ENCODE data around the gene PROCA1. TPM values are rescaled to one million over a fixed set of nuclear protein-coding genes. Genes with fewer than 3 reads are reported as not detected.

PROCA1 gene
- total and polyA plus RNA-seq, 9 of the 15 experiments (the other 6 are each of a cell fraction or from before 2014, with no cell fraction given): 0.78 to 16.2 (median 5.6) TPM

- TF ChIP-seq DPF2 (IDR thresholded peaks at IDR 0.05): no peak
- TF ChIP-seq ERF (CRISPR knock-in tag; IDR thresholded peaks at IDR 0.05): no peak
- TF ChIP-seq HMBOX1 (IDR thresholded peaks at IDR 0.05): peak; percentile 64
- TF ChIP-seq NFATC3 (IDR thresholded peaks at IDR 0.05): no peak
- TF ChIP-seq ZFPM2 (CRISPR knock-in tag; IDR thresholded peaks at IDR 0.05): no peak
- TF ChIP-seq ZBTB2 (IDR thresholded peaks at IDR 0.05): no peak
- TF ChIP-seq ELK3 (CRISPR knock-in tag; IDR thresholded peaks at IDR 0.05): no peak
- no peak for TF ChIP-seq PRPF4 (IDR thresholded peaks at IDR 0.05; ENCODE audit: insufficient read depth, low read depth, low read length, poor library complexity, severe bottlenecking)
- TF ChIP-seq TFE3 (CRISPR knock-in tag; IDR thresholded peaks at IDR 0.05): no peak
- TF ChIP-seq ZNF436 (CRISPR knock-in tag; IDR thresholded peaks at IDR 0.05): peak; percentile 56
- no peak for TF ChIP-seq THRAP3 (IDR thresholded peaks at IDR 0.05; ENCODE audit: borderline replicate concordance)
- no peak for TF ChIP-seq ZBTB12 (CRISPR knock-in tag; IDR thresholded peaks at IDR 0.05)
- TF ChIP-seq ZNF280A (IDR thresholded peaks at IDR 0.05; ENCODE audit: low read depth, partially characterized antibody): no peak
- TF ChIP-seq ZNF644 (tag; IDR thresholded peaks at IDR 0.05; ENCODE audit: low read depth): no peak
- no peak for TF ChIP-seq FOXJ3 (CRISPR knock-in tag; IDR thresholded peaks at IDR 0.05)
- no peak for TF ChIP-seq ZBTB49 (CRISPR knock-in tag; IDR thresholded peaks at IDR 0.05; ENCODE audit: borderline replicate concordance)
- TF ChIP-seq NELFE (IDR thresholded peaks at IDR 0.05; ENCODE audit: insufficient read depth, insufficient read length): no peak
Observed at GRCh38 chr17:28724500-28725165, 12.9 kb upstream of the PROCA1 start (continued).
